Omental fat pad (tissue), 4 donors: Measurements from ENCODE around the gene WDR45B. TPM values are rescaled to one million over a fixed set of nuclear protein-coding genes. Genes with fewer than 3 reads are reported as not detected.

Source experiments
- ATAC-seq: fragments of 150-250 bp; one replicate; pipeline ENCODE4 v1.9.1; 2016; ENCODE audit warnings: mild to moderate bottlenecking, moderate library complexity; ENCODE audit not compliant: low FRiP score
- DNase-seq: peaks from one replicate; pipeline ENCODE4 v3.0.0-alpha.2; 2019; ENCODE audit warnings: low spot score
- CTCF ChIP-seq, 3 donors: fragments of 450-650 bp; IDR thresholded peaks; one replicate each; pipeline ENCODE4 v1.5.1; 2016 to 2017; ENCODE audit warnings: antibody characterized with exemption in 3 of 3, mild to moderate bottlenecking in 3 of 3, moderate library complexity in 2 of 3
- total RNA-seq, 4 donors: library from RNA; depleted of rRNA; stranded (reverse); fragments of >200 nt; gene quantifications; one replicate each; pipeline ENCODE4 v1.1.0, GENCODE V29; 2016

Gene WDR45B
- total RNA-seq, 4 donors from 2014 or later, result 63.0 to 139 (median 86.0) TPM

- DNase-seq (no peak), ATAC-seq (no peak)
- no peak for TF ChIP-seq CTCF (IDR thresholded peaks at IDR 0.05)
Measured at GRCh38 chr17:82640036-82640435, 8.2 kb downstream of the WDR45B start.

GRCh38 chr17:82639628-82640027 lies 8.6 kb downstream of the WDR45B start:
- DNase-seq (no peak), ATAC-seq (no peak)
- TF ChIP-seq CTCF (IDR thresholded peaks at IDR 0.05), result no peak

GRCh38 chr17:82638183-82638773 lies 10.0 kb downstream of the WDR45B start:
- ATAC-seq (no peak), DNase-seq (no peak)
- TF ChIP-seq CTCF (IDR thresholded peaks at IDR 0.05), result no peak

- TF ChIP-seq CTCF (IDR thresholded peaks at IDR 0.05), result no peak
- DNase-seq, result no peak
- no peak for ATAC-seq
Measured at GRCh38 chr17:82636626-82637598, 11.3 kb downstream of the WDR45B start.

- no peak for TF ChIP-seq CTCF (IDR thresholded peaks at IDR 0.05)
- ATAC-seq (no peak), DNase-seq (no peak)
Measured at GRCh38 chr17:82633343-82633742, 14.9 kb downstream of the WDR45B start.

- DNase-seq (no peak), ATAC-seq (no peak)
- TF ChIP-seq CTCF (IDR thresholded peaks at IDR 0.05), result no peak
Measured at GRCh38 chr17:82632451-82632850, 15.8 kb downstream of the WDR45B start.
